ENCODE results near the gene DAB2IP. TPM values are rescaled to one million over a fixed set of nuclear protein-coding genes. Genes with fewer than 3 reads are reported as not detected.

DAB2IP gene
- total and polyA plus RNA-seq, 2 of the 4 experiments (the other 2 are of a cell fraction) = 5.6 to 17.2 TPM

GRCh38 chr9:121819428-121820231 lies 168.2 kb downstream of the DAB2IP start:
- BruUV-seq (replicated peaks) = no TSS peak
- no peak overlapping the region for H3K56ac ChIP-seq (ENCODE audit: extremely low read depth, insufficient read depth, low read length)
- peak overlapping the region; percentile 48; the same call in 1 of the 2 replicates for H2AK5ac ChIP-seq (ENCODE audit: low read depth, low read length)
- no peaks in the 10 kb centered on the region; the same call in 1 of the 2 replicates for H3K9me1 ChIP-seq (ENCODE audit: insufficient read depth, low read length)
- H4K20me1 ChIP-seq (ENCODE audit: insufficient read depth, low read length) = no peaks in the 10 kb centered on the region
- H3K4ac ChIP-seq (ENCODE audit: low read depth, low read length) = peak overlapping the region; percentile 27; the same call in 1 of the 2 replicates
- H3K18ac ChIP-seq (ENCODE audit: low read depth, low read length) = no peak overlapping the region
- H3K9me3 ChIP-seq (ENCODE audit: control insufficient read depth, insufficient read depth, low read length) = no peaks in the 10 kb centered on the region
- in situ Hi-C loops (cut with MboI; ENCODE audit: low sequenced_read_pairs) = no loop called here
- no peaks in the 10 kb centered on the region for H3K79me1 ChIP-seq (ENCODE audit: low read depth in 1 of 2, low read length in 2 of 2)
- H2BK15ac ChIP-seq (ENCODE audit: low read depth, low read length) = peak overlapping the region; percentile 37; the same call in 1 of the 3 replicates
- peak; percentile 80 for ATAC-seq (ENCODE audit: low read depth)
- no peak overlapping the region for H2BK120ac ChIP-seq (ENCODE audit: low read depth, low read length)
- intact Hi-C loops (cut with micrococcal nuclease) = no loop called here
- CTCF ChIA-PET = no interaction called here
- no peaks in the 10 kb centered on the region for H3K36me3 ChIP-seq (ENCODE audit: control insufficient read depth, insufficient read depth, low read length)
- peak; percentile 63 for DNase-seq
- peak overlapping the region; percentile 52 for H2AK9ac ChIP-seq (replicated peaks; ENCODE audit: low read depth, low read length, poor library complexity)
- H2AFZ ChIP-seq (replicated peaks; ENCODE audit: low read length, poor library complexity) = peak overlapping the region; percentile 84
- H3K27me3 ChIP-seq (ENCODE audit: control insufficient read depth, insufficient read depth, low read length) = peaks cover 6% of the 10 kb centered on the region; the same call in 1 of the 2 replicates
- peak overlapping the region in 1 of 2 experiments; percentile 31; a peak in 1 of 4 replicates for H4K8ac ChIP-seq (ENCODE audit: low read depth in 2 of 2, low read length in 2 of 2)
- H2BK5ac ChIP-seq (ENCODE audit: low read depth, low read length, poor library complexity, severe bottlenecking) = no peak overlapping the region
- no peak overlapping the region for H3K9ac ChIP-seq (ENCODE audit: low read depth, low read length)
- H2BK20ac ChIP-seq (ENCODE audit: low read depth, low read length) = 0 out of 2 replicates have a peak overlapping the region, but pooled peaks have one; percentile 33
- no peak overlapping the region for H4K91ac ChIP-seq (ENCODE audit: insufficient read depth, low read depth, low read length)
- WGBS, 2 experiments (ENCODE audit: extremely low coverage in 2 of 2, insufficient read length in 1 of 2) = no CpG with 5 or more reads among the region's 20 CpGs
- peak overlapping the region; percentile 20; the same call in 1 of the 2 replicates for H3K23ac ChIP-seq (ENCODE audit: low read depth, low read length)
- H3K27ac ChIP-seq (ENCODE audit: insufficient read depth, low read length) = no peak overlapping the region
- H3K4me1 ChIP-seq (ENCODE audit: control insufficient read depth, insufficient read depth, low read length) = peaks cover 4% of the 10 kb centered on the region
- H3K14ac ChIP-seq (replicated peaks; ENCODE audit: low read depth, low read length) = peak overlapping the region; percentile 61
- POLR2A ChIA-PET (ENCODE audit: unreplicated experiment) = no interaction called here
- dilution Hi-C loops (cut with HindIII; ENCODE audit: low sequenced_read_pairs, unreplicated experiment) = no loop called here
- H3K4me2 ChIP-seq (ENCODE audit: low read depth, low read length) = peak overlapping the region; percentile 72
- H4K5ac ChIP-seq (ENCODE audit: low read depth, low read length) = no peak overlapping the region
- H3K4me3 ChIP-seq (ENCODE audit: insufficient read depth, low read depth, low read length) = peak overlapping the region; percentile 2; the same call in 1 of the 2 replicates
- TF ChIP-seq POLR2A (IDR thresholded peaks at IDR 0.05; ENCODE audit: low read depth, low read length) = no peak
- no peak for TF ChIP-seq MAZ (IDR thresholded peaks at IDR 0.05; ENCODE audit: borderline replicate concordance, low read depth, low read length)
- TF ChIP-seq RAD21 (IDR thresholded peaks at IDR 0.05; ENCODE audit: low read length) = no peak
- no peak for TF ChIP-seq RCOR1 (IDR thresholded peaks at IDR 0.05; ENCODE audit: insufficient replicate concordance, low read length)
- TF ChIP-seq FOS (IDR thresholded peaks at IDR 0.05; ENCODE audit: low read depth, low read length) = no peak
- no peak for TF ChIP-seq MAFK (IDR thresholded peaks at IDR 0.05; ENCODE audit: low read depth, low read length)
- no peak for TF ChIP-seq CTCF (conservative IDR thresholded peaks at IDR 0.05; ENCODE audit: low read depth, low read length)
- TF ChIP-seq NFE2L2 (IDR thresholded peaks at IDR 0.05; ENCODE audit: low read depth, low read length) = no peak
- TF ChIP-seq SMC3 (IDR thresholded peaks at IDR 0.05; ENCODE audit: low read depth, low read length) = no peak
- no peak for TF ChIP-seq RFX5 (IDR thresholded peaks at IDR 0.05; ENCODE audit: low read depth, low read length)
- TF ChIP-seq MXI1 (IDR thresholded peaks at IDR 0.05; ENCODE audit: borderline replicate concordance, low read depth, low read length) = no peak
- no peak for TF ChIP-seq USF2 (IDR thresholded peaks at IDR 0.05; ENCODE audit: low read depth, low read length)
- no peak for TF ChIP-seq CHD1 (IDR thresholded peaks at IDR 0.05; ENCODE audit: low read depth, low read length)
- no peak for TF ChIP-seq BHLHE40 (IDR thresholded peaks at IDR 0.05; ENCODE audit: low read depth, low read length)
